HAP-1 (cell line): ENCODE results near the gene MAGEA9B.
"Not testable (repeated sequence)": the region's sequence is repeated elsewhere in the genome, so short reads cannot be mapped to it uniquely, and the experiment has no call there.

Experiments used
- DNase-seq, 2 experiments: peaks; one replicate each; pipeline ENCODE4 v3.0.0-alpha.2; 2016 to 2020; ENCODE audit warnings: low spot score in 2 of 2
- H3K27me3 ChIP-seq: fragments of 250-450 bp; sonication (Bioruptor Pico); 2 replicates; pipeline ENCODE4 v1.5.1; 2020; ENCODE audit warnings: low read depth, mild to moderate bottlenecking, moderate library complexity
- H3K36me3 ChIP-seq: fragments of 250-450 bp; sonication (Bioruptor Pico); replicated peaks from 2 replicates; pipeline ENCODE4 v1.5.1; 2020; ENCODE audit warnings: mild to moderate bottlenecking
- H3K4me1 ChIP-seq: fragments of 250-450 bp; sonication (Bioruptor Pico); 2 replicates; pipeline ENCODE4 v1.5.1; 2020; ENCODE audit warnings: mild to moderate bottlenecking
- H3K4me3 ChIP-seq: fragments of 250-450 bp; sonication (Bioruptor Pico); 2 replicates; pipeline ENCODE4 v1.5.1; 2020; ENCODE audit warnings: mild to moderate bottlenecking, moderate library complexity
- H3K9me3 ChIP-seq: fragments of 250-450 bp; sonication (Bioruptor Pico); 2 replicates; pipeline ENCODE4 v1.5.1; 2020; ENCODE audit warnings: mild to moderate bottlenecking, moderate library complexity
- in situ Hi-C: fragments of 300-500 bp; cut with MboI; formaldehyde crosslinking; loops from 3 replicates; pipeline ENCODE4 v1.14.3; 2020; ENCODE audit warnings: low sequenced_read_pairs, inconsistent platforms, mixed read lengths

Gene MAGEA9B

GRCh38 chrX:149587359-149587758 is at the start of gene MAGEA9B:
TSS of gene MAGEA9B (minus strand) at chrX:149587459. CDS start at chrX:149583179, 4,280 bp downstream.
- H3K4me1 ChIP-seq, H3K9me3 ChIP-seq, H3K36me3 ChIP-seq, H3K27me3 ChIP-seq, in situ Hi-C loops, DNase-seq, H3K4me3 ChIP-seq: not testable (repeated sequence)

- 0 out of 2 replicates have a peak, but pooled peaks cover 2% of the 10 kb centered on the region for H3K27me3 ChIP-seq
- H3K36me3 ChIP-seq: peaks cover 3% of the 10 kb centered on the region; the same call in 1 of the 2 replicates
- no peaks in the 10 kb centered on the region; the same call in 1 of the 2 replicates for H3K9me3 ChIP-seq
- in situ Hi-C loops: loop anchor here (25.0 kb wide), 2 partner anchors 121 to 179 kb away; partner anchors contain the start of gene IDS
- no peak for DNase-seq
- peaks cover 18% of the 10 kb centered on the region for H3K4me1 ChIP-seq
- H3K4me3 ChIP-seq: no peak overlapping the region
Measured at GRCh38 chrX:149633511-149633910, 46.3 kb upstream of the MAGEA9B start.

- DNase-seq: peak; percentile 55 to 91
- in situ Hi-C loops: loop anchor here (25.0 kb wide), 2 partner anchors 119 to 181 kb away; partner anchors contain the start of gene IDS
- H3K4me3 ChIP-seq: peak within 1 kb of the TSS; percentile 66
- H3K9me3 ChIP-seq: no peaks in the 10 kb centered on the region
- H3K36me3 ChIP-seq: peaks cover 3% of the 10 kb centered on the region; the same call in 1 of the 2 replicates
- no peaks in the 10 kb centered on the region for H3K27me3 ChIP-seq
- peaks cover 18% of the 10 kb centered on the region for H3K4me1 ChIP-seq
Measured at GRCh38 chrX:149631234-149632165, 44.2 kb upstream of the MAGEA9B start, which contains the start of gene TMEM185A. TSS of gene TMEM185A (minus strand) at chrX:149631792. CDS start at chrX:149631580, 212 bp downstream.

GRCh38 chrX:149630681-149631233 is 43.5 kb upstream of the MAGEA9B start:
- Histone ChIP-seq H3K36me3 (peaks cover 3% of the 10 kb centered on the region; the same call in 1 of the 2 replicates), H3K9me3 (no peaks in the 10 kb centered on the region), H3K4me1 (peaks cover 18% of the 10 kb centered on the region), H3K27me3 (no peaks in the 10 kb centered on the region), H3K4me3 (peak overlapping the region; percentile 66)
- DNase-seq: peak; percentile 45 to 53
- in situ Hi-C loops: loop anchor here (25.0 kb wide), 2 partner anchors 118 to 182 kb away; partner anchors contain the start of gene IDS

GRCh38 chrX:149629730-149630387 is 42.6 kb upstream of the MAGEA9B start:
- H3K9me3 ChIP-seq: no peaks in the 10 kb centered on the region
- H3K36me3 ChIP-seq: peaks cover 3% of the 10 kb centered on the region; the same call in 1 of the 2 replicates
- DNase-seq: no peak
- H3K27me3 ChIP-seq: no peaks in the 10 kb centered on the region
- H3K4me1 ChIP-seq: peaks cover 18% of the 10 kb centered on the region
- in situ Hi-C loops: loop anchor here (25.0 kb wide), 2 partner anchors 118 to 182 kb away; partner anchors contain the start of gene IDS
- H3K4me3 ChIP-seq: peak overlapping the region; percentile 66

- no peak for DNase-seq
- Histone ChIP-seq H3K4me3 (no peak overlapping the region), H3K36me3 (peaks cover 3% of the 10 kb centered on the region; the same call in 1 of the 2 replicates), H3K9me3 (no peaks in the 10 kb centered on the region), H3K27me3 (no peaks in the 10 kb centered on the region), H3K4me1 (peaks cover 18% of the 10 kb centered on the region)
- in situ Hi-C loops: loop anchor here (25.0 kb wide), 2 partner anchors 116 to 184 kb away; partner anchors contain the start of gene IDS
Measured at GRCh38 chrX:149628768-149629167, 41.5 kb upstream of the MAGEA9B start.

GRCh38 chrX:149628280-149628679 is 41.0 kb upstream of the MAGEA9B start:
- no peaks in the 10 kb centered on the region for H3K27me3 ChIP-seq
- no peaks in the 10 kb centered on the region for H3K9me3 ChIP-seq
- DNase-seq: no peak
- H3K4me1 ChIP-seq: peaks cover 18% of the 10 kb centered on the region
- in situ Hi-C loops: loop anchor here (25.0 kb wide), 2 partner anchors 116 to 184 kb away; partner anchors contain the start of gene IDS
- peaks cover 3% of the 10 kb centered on the region; the same call in 1 of the 2 replicates for H3K36me3 ChIP-seq
- no peak overlapping the region for H3K4me3 ChIP-seq

- not testable (repeated sequence) for H3K36me3 ChIP-seq, H3K4me3 ChIP-seq, DNase-seq, H3K27me3 ChIP-seq, H3K9me3 ChIP-seq
- in situ Hi-C loops: loop anchor here (25.0 kb wide), 2 partner anchors 115 to 185 kb away; partner anchors contain the start of gene IDS
- H3K4me1 ChIP-seq: peaks cover 15% of the 10 kb centered on the region
Measured at GRCh38 chrX:149626829-149627228, 39.6 kb upstream of the MAGEA9B start.

- H3K4me3 ChIP-seq, H3K9me3 ChIP-seq, DNase-seq, in situ Hi-C loops, H3K36me3 ChIP-seq, H3K4me1 ChIP-seq, H3K27me3 ChIP-seq: not testable (repeated sequence)
Measured at GRCh38 chrX:149619662-149620061, 32.4 kb upstream of the MAGEA9B start.

GRCh38 chrX:149618871-149619270 is 31.6 kb upstream of the MAGEA9B start:
- H3K9me3 ChIP-seq: no peaks in the 10 kb centered on the region
- in situ Hi-C loops: no loop called here
- no peak for DNase-seq
- no peak overlapping the region for H3K4me3 ChIP-seq
- peaks cover 8% of the 10 kb centered on the region; the same call in 1 of the 2 replicates for H3K4me1 ChIP-seq
- H3K36me3 ChIP-seq: no peaks in the 10 kb centered on the region
- H3K27me3 ChIP-seq: no peaks in the 10 kb centered on the region

GRCh38 chrX:149611623-149612175 is 24.4 kb upstream of the MAGEA9B start:
- Histone ChIP-seq H3K9me3 (no peaks in the 10 kb centered on the region), H3K36me3 (peaks cover 18% of the 10 kb centered on the region), H3K4me1 (peaks cover 3% of the 10 kb centered on the region; the same call in 1 of the 2 replicates), H3K27me3 (no peaks in the 10 kb centered on the region), H3K4me3 (no peak overlapping the region)
- in situ Hi-C loops: no loop called here
- DNase-seq: no peak

- peaks cover 3% of the 10 kb centered on the region; the same call in 1 of the 2 replicates for H3K4me1 ChIP-seq
- H3K36me3 ChIP-seq: peaks cover 21% of the 10 kb centered on the region
- DNase-seq: no peak
- in situ Hi-C loops: no loop called here
- no peaks in the 10 kb centered on the region for H3K9me3 ChIP-seq
- no peaks in the 10 kb centered on the region for H3K27me3 ChIP-seq
- no peak overlapping the region for H3K4me3 ChIP-seq
Measured at GRCh38 chrX:149610511-149610910, 23.3 kb upstream of the MAGEA9B start.

- Histone ChIP-seq H3K27me3 (no peaks in the 10 kb centered on the region), H3K36me3 (peaks cover 21% of the 10 kb centered on the region), H3K4me3 (no peak overlapping the region), H3K9me3 (no peaks in the 10 kb centered on the region), H3K4me1 (no peaks in the 10 kb centered on the region)
- DNase-seq: no peak
- in situ Hi-C loops: no loop called here
Measured at GRCh38 chrX:149607699-149608098, 20.4 kb upstream of the MAGEA9B start.
